ENCODE results near the gene PPP3CA. TPM values are rescaled to one million over a fixed set of nuclear protein-coding genes. Genes with fewer than 3 reads are reported as not detected.

Gene PPP3CA
- total RNA-seq, 1 donor from 2014 or later, result 29.9 TPM

DNA sequence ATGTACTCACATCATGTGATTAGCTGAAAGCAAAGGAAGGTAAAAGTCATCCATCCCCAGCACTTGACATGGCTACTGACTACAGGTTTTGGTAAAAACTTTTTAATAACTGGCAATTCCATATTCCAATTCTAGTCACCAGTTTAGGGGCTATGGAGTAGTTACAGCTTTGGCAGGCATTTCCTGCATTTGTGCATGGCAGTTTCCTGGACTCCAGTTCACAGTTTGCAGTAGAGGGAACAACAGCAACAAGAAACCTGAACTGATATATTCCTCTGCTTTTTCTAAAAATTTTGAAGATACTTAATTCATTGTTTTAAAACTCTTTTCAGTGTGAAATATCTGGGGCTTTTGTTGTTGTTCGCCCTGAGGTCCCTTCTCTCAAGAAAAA lies 184.3 kb downstream of the PPP3CA start:
- Mint-ChIP-seq H3K27ac (ENCODE audit: unreplicated experiment) (no peak overlapping the region), H3K27me3 (ENCODE audit: unreplicated experiment) (no peaks in the 10 kb centered on the region), H3K36me3 (ENCODE audit: unreplicated experiment) (no peaks in the 10 kb centered on the region), H3K9me3 (ENCODE audit: unreplicated experiment) (no peaks in the 10 kb centered on the region), H3K4me1 (ENCODE audit: low read depth, unreplicated experiment) (peaks cover 3% of the 10 kb centered on the region), H3K4me3 (ENCODE audit: unreplicated experiment) (no peak overlapping the region)
- TF ChIP-seq, protein P1, sequence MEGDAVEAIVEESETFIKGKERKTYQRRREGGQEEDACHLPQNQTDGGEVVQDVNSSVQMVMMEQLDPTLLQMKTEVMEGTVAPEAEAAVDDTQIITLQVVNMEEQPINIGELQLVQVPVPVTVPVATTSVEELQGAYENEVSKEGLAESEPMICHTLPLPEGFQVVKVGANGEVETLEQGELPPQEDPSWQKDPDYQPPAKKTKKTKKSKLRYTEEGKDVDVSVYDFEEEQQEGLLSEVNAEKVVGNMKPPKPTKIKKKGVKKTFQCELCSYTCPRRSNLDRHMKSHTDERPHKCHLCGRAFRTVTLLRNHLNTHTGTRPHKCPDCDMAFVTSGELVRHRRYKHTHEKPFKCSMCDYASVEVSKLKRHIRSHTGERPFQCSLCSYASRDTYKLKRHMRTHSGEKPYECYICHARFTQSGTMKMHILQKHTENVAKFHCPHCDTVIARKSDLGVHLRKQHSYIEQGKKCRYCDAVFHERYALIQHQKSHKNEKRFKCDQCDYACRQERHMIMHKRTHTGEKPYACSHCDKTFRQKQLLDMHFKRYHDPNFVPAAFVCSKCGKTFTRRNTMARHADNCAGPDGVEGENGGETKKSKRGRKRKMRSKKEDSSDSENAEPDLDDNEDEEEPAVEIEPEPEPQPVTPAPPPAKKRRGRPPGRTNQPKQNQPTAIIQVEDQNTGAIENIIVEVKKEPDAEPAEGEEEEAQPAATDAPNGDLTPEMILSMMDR (IDR thresholded peaks at IDR 0.05; ENCODE audit: partially characterized antibody, unreplicated experiment), result no peak
- no peak for DNase-seq

DNA sequence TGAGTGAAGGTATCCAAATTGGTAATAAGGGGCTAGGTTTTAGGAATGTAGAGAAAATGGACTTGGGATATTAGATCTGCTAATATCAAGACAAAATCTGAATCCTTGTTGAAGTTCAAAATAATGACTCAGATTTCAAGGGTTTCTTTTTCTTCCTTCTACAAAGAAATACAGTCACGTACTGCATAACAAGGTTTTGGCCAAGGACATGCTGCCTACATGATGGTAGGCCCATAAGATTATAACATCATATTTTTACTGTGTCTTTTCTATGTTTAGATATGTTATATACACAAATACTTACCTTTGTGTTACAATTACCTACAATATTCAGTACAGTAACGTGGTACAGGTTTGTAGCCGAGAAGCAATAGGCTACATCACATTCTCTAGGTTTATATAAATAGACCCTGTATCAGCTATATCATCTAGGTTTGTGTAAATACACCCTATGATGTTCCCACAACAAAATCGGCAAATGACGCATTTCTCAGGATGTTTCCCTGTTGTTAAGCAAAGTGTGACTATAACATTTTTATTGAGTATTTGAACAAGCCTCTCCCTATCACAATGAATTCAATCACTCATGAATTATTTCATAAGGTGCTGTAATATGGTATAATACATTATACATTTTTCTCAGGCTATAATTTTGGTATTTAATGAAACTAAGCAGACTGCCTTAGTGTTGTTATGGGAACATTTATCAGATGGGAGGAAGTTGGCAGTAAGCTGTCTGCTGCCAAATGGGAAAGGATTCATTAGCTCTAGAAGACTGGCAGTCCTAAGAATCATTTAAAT lies 186.3 kb downstream of the PPP3CA start:
- no peak for DNase-seq

DNA sequence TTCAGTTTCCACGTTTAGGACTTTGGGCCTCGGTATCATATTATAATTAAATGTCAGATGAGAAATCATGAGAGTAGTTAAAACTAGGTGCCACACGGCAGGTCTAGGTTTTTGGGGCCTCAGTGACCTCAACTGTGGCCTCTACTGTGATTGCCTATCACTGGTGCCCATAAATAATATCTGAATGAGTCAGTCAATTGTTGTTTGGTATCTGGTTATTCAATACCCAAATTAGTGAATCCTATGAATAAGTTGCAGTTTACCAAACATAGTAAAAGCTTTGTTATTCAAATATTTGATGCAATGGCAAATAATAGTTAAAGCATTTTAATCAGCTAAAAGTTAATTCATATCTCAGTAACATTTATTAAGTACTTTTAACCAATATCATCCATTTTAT lies 188.8 kb downstream of the PPP3CA start:
- Mint-ChIP-seq H3K27ac (ENCODE audit: unreplicated experiment) (no peak overlapping the region), H3K27me3 (ENCODE audit: unreplicated experiment) (no peaks in the 10 kb centered on the region), H3K4me1 (ENCODE audit: low read depth, unreplicated experiment) (peaks cover 4% of the 10 kb centered on the region), H3K36me3 (ENCODE audit: unreplicated experiment) (no peaks in the 10 kb centered on the region), H3K4me3 (ENCODE audit: unreplicated experiment) (no peak overlapping the region), H3K9me3 (ENCODE audit: unreplicated experiment) (no peaks in the 10 kb centered on the region)
- no peak for DNase-seq
- TF ChIP-seq, protein P1 (IDR thresholded peaks at IDR 0.05; ENCODE audit: partially characterized antibody, unreplicated experiment), result no peak

More for the DNA sequence above, 186.3 kb downstream of the PPP3CA start:
- Mint-ChIP-seq H3K4me3 (ENCODE audit: unreplicated experiment) (no peak overlapping the region), H3K9me3 (ENCODE audit: unreplicated experiment) (no peaks in the 10 kb centered on the region), H3K36me3 (ENCODE audit: unreplicated experiment) (no peaks in the 10 kb centered on the region), H3K27me3 (ENCODE audit: unreplicated experiment) (no peaks in the 10 kb centered on the region), H3K4me1 (ENCODE audit: low read depth, unreplicated experiment) (peaks cover 4% of the 10 kb centered on the region), H3K27ac (ENCODE audit: unreplicated experiment) (no peak overlapping the region)
- TF ChIP-seq, protein P1 (IDR thresholded peaks at IDR 0.05; ENCODE audit: partially characterized antibody, unreplicated experiment), result no peak

DNA sequence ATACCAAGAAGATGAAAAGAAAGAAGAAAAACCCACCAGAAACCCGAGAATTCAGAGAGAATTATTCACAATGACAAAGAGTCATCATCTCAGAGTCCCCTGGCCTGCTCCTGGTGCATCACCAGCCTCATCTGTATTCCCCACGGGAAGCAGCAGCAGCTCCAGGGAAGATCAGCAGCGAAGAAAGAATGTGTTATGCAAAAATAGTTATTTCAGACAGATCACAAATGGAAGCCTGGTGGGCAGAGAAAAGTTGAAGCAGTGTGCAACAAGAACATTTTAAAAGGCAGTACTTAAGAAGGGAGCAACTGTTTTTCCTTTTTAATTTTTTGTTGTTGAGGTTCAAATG lies 189.2 kb downstream of the PPP3CA start:
- no peaks in the 10 kb centered on the region for H3K9me3 Mint-ChIP-seq (ENCODE audit: unreplicated experiment)
- no peak overlapping the region for H3K27ac Mint-ChIP-seq (ENCODE audit: unreplicated experiment)
- H3K4me1 Mint-ChIP-seq (ENCODE audit: low read depth, unreplicated experiment), result peaks cover 4% of the 10 kb centered on the region
- peak; percentile 26 for DNase-seq
- H3K27me3 Mint-ChIP-seq (ENCODE audit: unreplicated experiment), result no peaks in the 10 kb centered on the region
- TF ChIP-seq, protein P1 (IDR thresholded peaks at IDR 0.05; ENCODE audit: partially characterized antibody, unreplicated experiment), result no peak
- no peaks in the 10 kb centered on the region for H3K36me3 Mint-ChIP-seq (ENCODE audit: unreplicated experiment)
- H3K4me3 Mint-ChIP-seq (ENCODE audit: unreplicated experiment), result no peak overlapping the region

DNA sequence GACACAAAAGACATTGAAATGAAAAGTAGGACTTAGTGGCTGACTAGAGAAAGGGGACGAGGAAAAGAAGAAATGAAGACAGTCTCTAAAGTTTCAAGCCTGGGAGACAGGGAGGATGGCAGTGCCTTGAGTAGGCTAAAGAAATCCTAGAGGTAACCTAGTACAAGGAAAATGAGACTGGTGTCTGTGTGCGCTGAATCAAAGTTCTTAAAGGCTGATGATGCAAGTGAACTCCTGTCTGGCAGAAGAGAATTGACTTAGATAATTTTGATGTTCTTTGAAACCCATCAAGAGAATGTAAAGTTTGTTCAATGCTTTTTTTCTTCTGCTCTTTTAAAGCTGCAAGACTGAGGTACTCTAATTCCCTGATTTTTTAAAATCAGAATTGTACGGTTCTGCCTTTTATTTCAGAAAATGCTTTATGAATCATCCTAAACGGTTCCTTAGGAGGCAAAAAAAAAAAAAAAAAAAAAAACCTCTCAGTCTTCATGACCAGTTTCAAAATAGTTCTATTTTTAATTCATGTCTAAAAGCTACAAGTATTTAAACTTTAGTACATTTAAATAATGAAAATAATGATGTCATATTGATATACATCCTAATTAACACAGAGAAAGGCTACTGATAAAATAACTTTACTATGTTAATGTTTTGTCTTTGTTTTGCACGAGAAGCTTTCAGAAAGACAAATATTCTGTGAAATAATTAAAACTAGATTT lies 189.8 kb downstream of the PPP3CA start:
- Mint-ChIP-seq H3K4me3 (ENCODE audit: unreplicated experiment) (no peak overlapping the region), H3K27ac (ENCODE audit: unreplicated experiment) (no peak overlapping the region), H3K9me3 (ENCODE audit: unreplicated experiment) (no peaks in the 10 kb centered on the region), H3K27me3 (ENCODE audit: unreplicated experiment) (no peaks in the 10 kb centered on the region), H3K4me1 (ENCODE audit: low read depth, unreplicated experiment) (peaks cover 4% of the 10 kb centered on the region), H3K36me3 (ENCODE audit: unreplicated experiment) (no peaks in the 10 kb centered on the region)
- TF ChIP-seq, protein P1 (IDR thresholded peaks at IDR 0.05; ENCODE audit: partially characterized antibody, unreplicated experiment), result no peak
- DNase-seq, result no peak

Measured in glutamatergic neuron (in vitro differentiated cells).